AG09319 (cell line): ENCODE measurements around the gene CLEC4M.

ENCODE experiments used
- DNase-seq: peaks from one replicate; pipeline ENCODE4 v3.0.0-alpha.2; 2010; ENCODE audit warnings: low read depth; ENCODE audit errors: extremely low read depth
- TF ChIP-seq, protein P1 (sequence below): IDR thresholded peaks from 2 replicates; pipeline ENCODE4 v1.5.1; 2011; ENCODE audit warnings: low read depth, mild to moderate bottlenecking, inconsistent platforms, low read length, moderate library complexity

Gene CLEC4M, protein sequence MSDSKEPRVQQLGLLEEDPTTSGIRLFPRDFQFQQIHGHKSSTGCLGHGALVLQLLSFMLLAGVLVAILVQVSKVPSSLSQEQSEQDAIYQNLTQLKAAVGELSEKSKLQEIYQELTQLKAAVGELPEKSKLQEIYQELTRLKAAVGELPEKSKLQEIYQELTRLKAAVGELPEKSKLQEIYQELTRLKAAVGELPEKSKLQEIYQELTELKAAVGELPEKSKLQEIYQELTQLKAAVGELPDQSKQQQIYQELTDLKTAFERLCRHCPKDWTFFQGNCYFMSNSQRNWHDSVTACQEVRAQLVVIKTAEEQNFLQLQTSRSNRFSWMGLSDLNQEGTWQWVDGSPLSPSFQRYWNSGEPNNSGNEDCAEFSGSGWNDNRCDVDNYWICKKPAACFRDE

DNA sequence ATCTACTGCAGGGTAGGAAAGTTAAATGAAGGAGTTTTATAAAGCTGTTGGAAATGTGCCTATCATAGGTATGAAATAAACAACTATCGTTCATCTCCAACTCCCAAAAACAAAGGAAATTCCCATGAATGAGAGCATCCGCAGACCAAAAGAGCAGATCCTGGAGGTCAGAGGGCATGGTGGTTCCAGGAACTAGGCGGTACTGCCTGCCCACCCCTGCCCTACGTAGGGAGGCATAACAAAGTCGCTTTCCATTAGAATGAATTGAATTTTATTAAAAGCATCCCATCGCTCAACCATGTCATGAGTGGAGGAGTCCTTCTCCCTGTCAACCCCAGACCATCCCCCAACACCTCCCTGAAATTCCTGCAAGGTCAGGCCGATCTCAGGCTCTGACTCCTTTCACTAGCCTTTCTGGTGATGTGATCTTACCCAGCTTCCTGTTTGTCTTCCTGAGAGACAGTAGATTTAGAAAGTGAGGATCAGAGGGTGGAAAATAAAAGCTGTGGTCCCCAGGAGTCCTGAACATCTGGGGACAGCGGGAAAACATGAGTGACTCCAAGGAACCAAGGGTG, at the start of gene CLEC4M:
CLEC4M (plus strand) TSS at position 525 of the 575 bp plus-strand sequence; CDS start at position 549, 24 bp downstream.
- TF ChIP-seq, protein P1, sequence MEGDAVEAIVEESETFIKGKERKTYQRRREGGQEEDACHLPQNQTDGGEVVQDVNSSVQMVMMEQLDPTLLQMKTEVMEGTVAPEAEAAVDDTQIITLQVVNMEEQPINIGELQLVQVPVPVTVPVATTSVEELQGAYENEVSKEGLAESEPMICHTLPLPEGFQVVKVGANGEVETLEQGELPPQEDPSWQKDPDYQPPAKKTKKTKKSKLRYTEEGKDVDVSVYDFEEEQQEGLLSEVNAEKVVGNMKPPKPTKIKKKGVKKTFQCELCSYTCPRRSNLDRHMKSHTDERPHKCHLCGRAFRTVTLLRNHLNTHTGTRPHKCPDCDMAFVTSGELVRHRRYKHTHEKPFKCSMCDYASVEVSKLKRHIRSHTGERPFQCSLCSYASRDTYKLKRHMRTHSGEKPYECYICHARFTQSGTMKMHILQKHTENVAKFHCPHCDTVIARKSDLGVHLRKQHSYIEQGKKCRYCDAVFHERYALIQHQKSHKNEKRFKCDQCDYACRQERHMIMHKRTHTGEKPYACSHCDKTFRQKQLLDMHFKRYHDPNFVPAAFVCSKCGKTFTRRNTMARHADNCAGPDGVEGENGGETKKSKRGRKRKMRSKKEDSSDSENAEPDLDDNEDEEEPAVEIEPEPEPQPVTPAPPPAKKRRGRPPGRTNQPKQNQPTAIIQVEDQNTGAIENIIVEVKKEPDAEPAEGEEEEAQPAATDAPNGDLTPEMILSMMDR = no peak

DNA sequence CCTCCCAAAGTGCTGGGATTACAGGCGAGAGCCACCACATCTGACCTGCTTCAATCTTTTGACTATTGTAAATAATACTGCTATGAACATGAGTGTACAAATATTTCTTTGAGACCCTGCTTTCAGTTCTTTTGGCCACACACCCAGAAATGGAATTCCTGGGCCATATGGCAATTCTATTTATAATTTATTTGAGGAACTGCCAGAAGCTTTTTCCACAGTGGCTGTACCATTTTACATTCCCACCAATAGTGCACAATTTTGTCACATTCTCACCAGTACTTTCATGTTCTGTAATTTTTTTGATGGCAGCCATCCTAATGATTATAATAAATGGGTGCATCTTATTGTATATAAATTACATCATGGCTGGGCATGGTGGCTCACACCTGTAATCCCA, 47.4 kb upstream of the CLEC4M start:
- DNase-seq = no peak
- TF ChIP-seq, protein P1 = no peak

More for the DNA sequence above, at the start of gene CLEC4M:
- DNase-seq = no peak

DNA sequence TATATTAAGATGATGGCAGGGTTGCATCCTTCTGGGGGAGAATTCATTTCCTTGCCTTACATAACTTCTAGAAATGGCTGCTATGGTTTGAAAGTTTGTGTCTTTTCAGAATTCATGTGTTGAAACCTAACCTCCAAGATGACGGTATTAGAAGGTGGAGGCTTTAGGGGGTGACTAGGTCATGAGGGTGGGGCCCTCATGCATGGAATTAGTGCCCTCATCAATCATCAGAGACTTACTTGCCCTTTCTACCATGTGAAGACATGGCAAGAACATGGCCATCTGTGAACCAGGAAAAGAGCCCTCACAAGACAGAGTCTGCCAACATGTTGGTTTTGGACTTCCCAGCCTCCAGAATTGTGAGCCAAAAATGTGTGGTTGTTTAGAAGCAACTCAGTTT, 46.3 kb upstream of the CLEC4M start:
- no peak for DNase-seq
- TF ChIP-seq, protein P1 = no peak

DNA sequence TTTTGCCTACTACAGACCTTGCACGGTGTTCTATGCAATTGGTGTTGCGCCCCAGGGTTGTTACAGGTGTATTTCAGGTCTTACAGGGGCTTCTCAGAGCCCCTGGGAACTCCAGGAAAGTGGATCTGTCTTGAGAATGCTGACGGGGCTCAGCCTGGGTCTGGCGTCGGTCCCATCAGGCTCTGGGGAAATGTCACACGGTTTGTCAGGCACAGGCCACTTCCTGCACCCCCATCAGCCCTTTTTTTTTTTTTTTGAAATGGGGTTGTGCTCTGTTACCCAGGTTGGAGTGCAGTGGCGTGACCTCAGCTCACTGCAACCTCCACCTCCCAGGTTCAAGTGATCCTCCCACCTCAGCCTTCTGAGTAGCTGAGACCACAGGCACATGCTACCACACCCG, 44.4 kb upstream of the CLEC4M start:
- TF ChIP-seq, protein P1 = no peak
- no peak for DNase-seq

DNA sequence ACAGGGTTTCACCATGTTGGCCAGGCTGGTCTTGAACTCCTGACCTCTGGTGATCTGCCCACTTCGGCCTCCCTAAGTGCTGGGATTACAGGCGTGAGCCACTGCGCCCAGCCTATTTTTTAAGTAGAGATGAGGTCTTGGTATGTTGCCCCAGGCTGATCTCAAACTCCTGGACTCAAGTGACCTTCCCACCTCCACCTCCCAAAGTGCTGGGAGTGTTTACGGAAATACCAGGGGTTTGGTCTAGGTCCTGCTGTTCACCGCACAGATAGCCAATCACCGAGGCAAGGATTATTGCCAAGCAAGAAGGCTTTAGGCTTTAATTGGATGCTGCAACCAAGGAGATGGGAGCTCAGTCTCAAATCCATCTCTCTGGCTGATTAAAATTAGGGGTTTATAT, 42.7 kb upstream of the CLEC4M start:
- TF ChIP-seq, protein P1 = no peak
- no peak for DNase-seq

DNA sequence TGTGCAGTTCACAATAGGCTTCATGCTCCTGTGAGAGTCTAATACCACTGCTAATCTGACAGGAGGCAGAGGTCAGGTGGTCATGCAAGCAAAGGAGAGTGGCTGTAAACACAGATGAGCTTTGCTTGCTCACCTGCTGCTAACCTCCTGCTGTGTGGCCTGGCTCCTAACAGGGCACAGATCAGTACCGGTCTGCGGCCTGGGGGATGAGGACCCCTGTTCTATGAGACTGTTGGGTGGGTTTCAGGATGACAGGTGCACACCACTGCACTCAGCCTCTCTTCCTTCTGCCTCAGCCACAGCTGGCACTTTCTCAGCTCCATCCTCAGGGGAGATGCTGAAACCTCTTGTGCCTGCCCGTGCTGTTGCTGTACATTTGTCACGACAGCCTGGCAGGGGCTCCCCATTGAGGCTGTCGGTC, 40.8 kb upstream of the CLEC4M start:
- TF ChIP-seq, protein P1 = no peak
- DNase-seq = no peak

DNA sequence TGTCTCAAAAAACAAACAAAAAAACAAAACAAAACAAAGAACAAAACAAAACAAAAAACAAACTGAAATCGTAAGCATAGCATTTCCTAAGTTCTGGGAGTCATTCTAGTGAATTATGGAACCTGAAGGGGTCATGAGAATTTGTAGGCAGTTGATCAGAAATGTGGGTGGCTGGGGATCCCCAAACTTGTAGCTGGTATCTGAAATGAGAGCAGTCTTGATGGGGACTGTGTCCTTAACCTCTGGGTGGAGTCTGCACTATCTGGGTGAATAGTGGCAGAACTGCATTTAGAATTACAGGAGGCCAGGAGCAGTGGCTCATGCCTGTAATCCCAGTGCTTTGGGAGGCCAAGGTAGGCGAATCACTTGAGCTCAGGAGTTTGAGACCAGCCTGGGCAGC, 37.3 kb upstream of the CLEC4M start:
- TF ChIP-seq, protein P1 = no peak
- no peak for DNase-seq
